Upper lobe of right lung (tissue), 1 donor: Measurements from ENCODE around the gene GNRH2. TPM values are rescaled to one million over a fixed set of nuclear protein-coding genes. Genes with fewer than 3 reads are reported as not detected.
"Not testable (repeated sequence)": the region's sequence is repeated elsewhere in the genome, so short reads cannot be mapped to it uniquely, and the experiment has no call there.

Experiments
- ATAC-seq: fragments of 200-7000 bp; cut with Tn5 transposase; one replicate; pipeline ENCODE4 v1.9.1; 2020; ENCODE audit warnings: mild to moderate bottlenecking, moderate library complexity
- DNase-seq: peaks from one replicate; pipeline ENCODE4 v3.0.0-alpha.2; 2020
- H3K27ac ChIP-seq: fragments of 200-600 bp; one replicate; pipeline ENCODE4 v1.8.0; 2022
- H3K27me3 ChIP-seq: fragments of 200-600 bp; one replicate; pipeline ENCODE4 v1.8.0; 2022; ENCODE audit warnings: mild to moderate bottlenecking
- H3K36me3 ChIP-seq: fragments of 200-600 bp; one replicate; pipeline ENCODE4 v1.8.0; 2022
- H3K4me1 ChIP-seq: fragments of 200-600 bp; one replicate; pipeline ENCODE4 v1.8.0; 2022
- H3K4me3 ChIP-seq: fragments of 200-600 bp; one replicate; pipeline ENCODE4 v1.8.0; 2022; ENCODE audit warnings: mild to moderate bottlenecking
- H3K9me3 ChIP-seq: fragments of 200-600 bp; one replicate; pipeline ENCODE4 v1.8.0; 2022
- intact Hi-C: fragments of 100-400 bp; cut with DNase I; formaldehyde crosslinking; loops from one replicate; pipeline ENCODE4 v1.11.0; 2022
- total RNA-seq: library from RNA; stranded (reverse); fragmentation: NEBNext Ultra II Directional; extraction: Animal tissue kit (Norgen Biotek cat#: 25700); gene quantifications from one replicate; pipeline ENCODE4 v1.2.1, GENCODE V29; 2021
- TF ChIP-seq, protein P1 (sequence below): fragments of 200-600 bp; IDR thresholded peaks from one replicate; pipeline ENCODE4 v1.8.0; 2022; ENCODE audit warnings: antibody characterized with exemption
- donor health status: DM: no; HTN: yes; CAD: no; lungs with severe emphysema.

Gene GNRH2
- total RNA-seq, 1 donor from 2014 or later = not detected

- TF ChIP-seq, protein P1, sequence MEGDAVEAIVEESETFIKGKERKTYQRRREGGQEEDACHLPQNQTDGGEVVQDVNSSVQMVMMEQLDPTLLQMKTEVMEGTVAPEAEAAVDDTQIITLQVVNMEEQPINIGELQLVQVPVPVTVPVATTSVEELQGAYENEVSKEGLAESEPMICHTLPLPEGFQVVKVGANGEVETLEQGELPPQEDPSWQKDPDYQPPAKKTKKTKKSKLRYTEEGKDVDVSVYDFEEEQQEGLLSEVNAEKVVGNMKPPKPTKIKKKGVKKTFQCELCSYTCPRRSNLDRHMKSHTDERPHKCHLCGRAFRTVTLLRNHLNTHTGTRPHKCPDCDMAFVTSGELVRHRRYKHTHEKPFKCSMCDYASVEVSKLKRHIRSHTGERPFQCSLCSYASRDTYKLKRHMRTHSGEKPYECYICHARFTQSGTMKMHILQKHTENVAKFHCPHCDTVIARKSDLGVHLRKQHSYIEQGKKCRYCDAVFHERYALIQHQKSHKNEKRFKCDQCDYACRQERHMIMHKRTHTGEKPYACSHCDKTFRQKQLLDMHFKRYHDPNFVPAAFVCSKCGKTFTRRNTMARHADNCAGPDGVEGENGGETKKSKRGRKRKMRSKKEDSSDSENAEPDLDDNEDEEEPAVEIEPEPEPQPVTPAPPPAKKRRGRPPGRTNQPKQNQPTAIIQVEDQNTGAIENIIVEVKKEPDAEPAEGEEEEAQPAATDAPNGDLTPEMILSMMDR = no peak
- peaks cover 68% of the 10 kb centered on the region for H3K36me3 ChIP-seq
- H3K4me1 ChIP-seq = no peaks in the 10 kb centered on the region
- ATAC-seq (no peak), DNase-seq (no peak)
- intact Hi-C loops = no loop called here
- H3K27ac ChIP-seq = no peak overlapping the region
- H3K9me3 ChIP-seq = no peaks in the 10 kb centered on the region
- no peaks in the 10 kb centered on the region for H3K27me3 ChIP-seq
- no peak overlapping the region for H3K4me3 ChIP-seq
These were observed 22.1 kb upstream of the GNRH2 start for GRCh38 chr20:3021327-3021726.

GRCh38 chr20:3021777-3022176 lies 21.6 kb upstream of the GNRH2 start:
- no peaks in the 10 kb centered on the region for H3K27me3 ChIP-seq
- DNase-seq (no peak), ATAC-seq (no peak)
- TF ChIP-seq, protein P1 = no peak
- no peaks in the 10 kb centered on the region for H3K9me3 ChIP-seq
- H3K4me1 ChIP-seq = no peaks in the 10 kb centered on the region
- no peak overlapping the region for H3K27ac ChIP-seq
- H3K4me3 ChIP-seq = no peak overlapping the region
- peaks cover 68% of the 10 kb centered on the region for H3K36me3 ChIP-seq
- intact Hi-C loops = no loop called here

DNA sequence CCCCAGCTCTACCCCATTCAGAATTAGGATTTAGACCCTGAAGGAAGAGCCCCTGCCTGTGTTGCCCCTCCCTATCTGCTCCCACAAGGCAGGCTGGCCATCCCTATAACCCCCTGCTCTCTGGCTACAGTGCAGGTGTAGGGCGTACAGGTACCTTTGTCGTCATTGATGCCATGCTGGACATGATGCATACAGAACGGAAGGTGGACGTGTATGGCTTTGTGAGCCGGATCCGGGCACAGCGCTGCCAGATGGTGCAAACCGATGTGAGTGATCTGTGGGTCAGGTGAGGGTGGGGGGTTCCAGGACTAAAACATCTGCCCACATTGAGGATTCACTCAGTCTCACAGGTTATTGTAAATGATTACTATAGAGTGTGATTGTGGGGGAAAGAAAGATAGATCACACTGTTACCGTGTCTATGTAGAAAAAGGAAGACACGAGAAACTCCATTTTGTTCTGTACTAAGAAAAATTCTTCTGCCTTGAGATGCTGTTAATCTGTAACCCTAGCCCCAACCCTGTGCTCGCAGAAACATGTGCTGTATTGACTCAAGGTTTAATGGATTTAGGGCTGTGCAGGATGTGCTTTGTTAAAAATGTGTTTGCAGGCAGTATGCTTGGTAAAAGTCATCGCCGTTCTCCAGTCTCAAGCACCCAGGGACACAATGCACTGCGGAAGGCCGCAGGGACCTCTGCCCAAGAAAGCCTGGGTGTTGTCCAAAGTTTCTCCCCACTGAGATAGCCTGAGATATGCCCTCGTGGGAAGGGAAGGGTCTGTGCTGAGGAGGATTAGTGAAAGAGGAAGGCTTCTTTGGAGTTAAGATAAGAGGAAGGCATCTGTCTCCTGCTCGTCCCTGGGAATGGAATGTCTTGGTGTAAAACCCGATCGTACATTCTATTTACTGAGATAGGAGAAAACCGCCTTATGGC lies 20.6 kb upstream of the GNRH2 start:
- H3K9me3 ChIP-seq, H3K4me1 ChIP-seq, H3K27me3 ChIP-seq, intact Hi-C loops, DNase-seq, H3K27ac ChIP-seq, H3K4me3 ChIP-seq, ATAC-seq: not testable (repeated sequence)
- peaks cover 68% of the 10 kb centered on the region for H3K36me3 ChIP-seq

DNA sequence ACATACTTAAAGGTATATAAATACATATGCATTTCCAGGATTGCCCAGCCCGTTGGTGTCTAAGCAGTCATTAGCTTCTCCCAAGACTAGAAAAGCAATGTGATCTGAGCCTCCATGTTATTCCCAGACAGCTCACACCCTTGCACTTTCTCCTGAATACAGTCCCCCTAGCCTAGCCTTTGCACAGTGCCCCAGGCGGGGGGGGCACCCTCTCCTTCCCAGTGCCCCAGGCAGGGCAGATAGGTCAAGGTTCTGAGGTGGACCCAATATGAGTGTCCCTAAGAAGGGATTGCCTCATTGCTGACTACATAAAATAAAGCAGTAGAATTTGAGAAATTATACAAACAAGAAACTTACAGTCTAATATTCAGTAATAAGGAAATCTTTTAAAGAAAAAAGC lies 15.4 kb upstream of the GNRH2 start:
- H3K9me3 ChIP-seq = no peaks in the 10 kb centered on the region
- peaks cover 66% of the 10 kb centered on the region for H3K36me3 ChIP-seq
- ATAC-seq (no peak), DNase-seq (no peak)
- no peaks in the 10 kb centered on the region for H3K27me3 ChIP-seq
- H3K4me3 ChIP-seq = no peak overlapping the region
- no peak overlapping the region for H3K27ac ChIP-seq
- H3K4me1 ChIP-seq = no peaks in the 10 kb centered on the region
- intact Hi-C loops = no loop called here
- TF ChIP-seq, protein P1 = no peak

GRCh38 chr20:3031524-3032147 lies 11.8 kb upstream of the GNRH2 start:
- no peaks in the 10 kb centered on the region for H3K4me1 ChIP-seq
- intact Hi-C loops = no loop called here
- TF ChIP-seq, protein P1 = no peak
- no peak overlapping the region for H3K4me3 ChIP-seq
- no peaks in the 10 kb centered on the region for H3K9me3 ChIP-seq
- peaks cover 54% of the 10 kb centered on the region for H3K36me3 ChIP-seq
- ATAC-seq (no peak), DNase-seq (no peak)
- no peaks in the 10 kb centered on the region for H3K27me3 ChIP-seq
- no peak overlapping the region for H3K27ac ChIP-seq

- DNase-seq (no peak), ATAC-seq (no peak)
- Histone ChIP-seq H3K9me3 (no peaks in the 10 kb centered on the region), H3K36me3 (peaks cover 54% of the 10 kb centered on the region), H3K4me3 (no peak overlapping the region), H3K27me3 (no peaks in the 10 kb centered on the region), H3K4me1 (no peaks in the 10 kb centered on the region), H3K27ac (no peak overlapping the region)
- intact Hi-C loops = no loop called here
- TF ChIP-seq, protein P1 = no peak
These were observed 10.8 kb upstream of the GNRH2 start for GRCh38 chr20:3032624-3033023.
